HG03571 (cell line): Measurements from ENCODE around the gene RCE1.

Experiments
- ATAC-seq: cut with Tn5 transposase; IDR thresholded peaks from one replicate; pipeline ENCODE4 v1.9.1; 2021; ENCODE audit not compliant: unreplicated experiment

RCE1 gene

GRCh38 chr11:66885469-66885868, 42.2 kb downstream of the RCE1 start:
- no peak for ATAC-seq

DNA sequence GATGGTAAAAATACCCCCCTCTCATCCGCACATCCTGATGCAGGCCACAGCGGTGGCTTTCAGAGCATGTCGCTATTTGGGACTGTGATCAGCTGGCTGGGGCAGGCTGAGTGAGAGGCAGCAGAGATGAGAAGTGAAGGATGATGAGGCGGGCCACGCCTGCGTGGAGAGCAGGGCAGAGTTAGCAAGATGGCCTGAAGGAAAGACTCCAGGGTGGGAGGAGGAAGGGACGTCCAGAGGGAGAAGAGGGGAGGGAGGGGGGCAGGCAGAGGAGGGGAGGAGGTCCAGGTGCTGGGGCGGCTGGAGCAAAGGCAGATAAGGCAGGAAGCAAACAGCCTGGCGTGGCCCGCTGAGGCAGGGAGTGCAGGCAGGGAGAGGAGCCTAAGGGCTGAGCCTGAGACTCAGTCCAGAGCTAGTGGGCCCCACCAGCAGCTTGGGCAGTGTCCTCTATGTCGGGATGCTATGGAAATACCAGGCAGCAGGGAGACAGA, 42.8 kb downstream of the RCE1 start:
- no peak for ATAC-seq

GRCh38 chr11:66886671-66887221, 43.5 kb downstream of the RCE1 start:
- no peak for ATAC-seq

- ATAC-seq, result no peak
Measured at GRCh38 chr11:66887526-66887925, 44.3 kb downstream of the RCE1 start.

DNA sequence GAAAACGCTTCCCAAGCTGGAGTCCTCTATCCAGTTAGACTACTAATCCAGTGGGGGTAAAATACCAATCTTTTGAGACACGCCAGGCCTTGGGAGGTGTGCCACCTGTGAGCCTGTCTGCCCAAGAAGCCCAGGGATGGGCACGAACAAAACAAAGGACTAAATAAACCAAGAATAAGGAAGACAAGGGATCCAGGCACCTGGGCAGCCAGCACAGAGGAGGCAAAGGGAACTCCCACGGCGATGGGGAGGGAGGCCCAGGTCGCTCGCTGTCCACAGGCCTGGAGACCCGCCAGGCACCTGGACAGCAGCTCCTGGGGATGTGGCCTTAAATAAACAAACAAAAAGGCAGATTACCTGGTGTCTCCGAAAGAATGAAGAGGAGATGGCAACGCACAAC, 45.0 kb downstream of the RCE1 start:
- no peak for ATAC-seq

DNA sequence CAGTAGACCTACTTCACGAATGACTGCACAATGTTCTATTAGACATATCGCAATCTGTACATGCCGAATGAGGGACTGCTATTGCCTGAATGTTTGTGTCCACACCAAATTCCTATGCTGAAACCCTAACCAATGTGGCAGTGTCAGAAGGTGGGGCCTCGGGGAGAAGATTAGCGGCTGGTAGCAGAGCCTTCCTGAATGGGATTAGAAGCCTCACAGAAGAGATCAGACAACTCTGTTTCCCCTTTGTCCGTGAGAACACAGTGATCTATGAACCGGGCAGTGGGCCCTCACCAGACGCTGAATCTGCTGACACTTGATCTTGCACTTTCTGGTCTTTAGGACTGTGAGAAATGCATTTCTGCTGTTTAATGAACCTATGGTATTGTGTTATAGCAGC, 46.7 kb downstream of the RCE1 start:
- ATAC-seq, result no peak

DNA sequence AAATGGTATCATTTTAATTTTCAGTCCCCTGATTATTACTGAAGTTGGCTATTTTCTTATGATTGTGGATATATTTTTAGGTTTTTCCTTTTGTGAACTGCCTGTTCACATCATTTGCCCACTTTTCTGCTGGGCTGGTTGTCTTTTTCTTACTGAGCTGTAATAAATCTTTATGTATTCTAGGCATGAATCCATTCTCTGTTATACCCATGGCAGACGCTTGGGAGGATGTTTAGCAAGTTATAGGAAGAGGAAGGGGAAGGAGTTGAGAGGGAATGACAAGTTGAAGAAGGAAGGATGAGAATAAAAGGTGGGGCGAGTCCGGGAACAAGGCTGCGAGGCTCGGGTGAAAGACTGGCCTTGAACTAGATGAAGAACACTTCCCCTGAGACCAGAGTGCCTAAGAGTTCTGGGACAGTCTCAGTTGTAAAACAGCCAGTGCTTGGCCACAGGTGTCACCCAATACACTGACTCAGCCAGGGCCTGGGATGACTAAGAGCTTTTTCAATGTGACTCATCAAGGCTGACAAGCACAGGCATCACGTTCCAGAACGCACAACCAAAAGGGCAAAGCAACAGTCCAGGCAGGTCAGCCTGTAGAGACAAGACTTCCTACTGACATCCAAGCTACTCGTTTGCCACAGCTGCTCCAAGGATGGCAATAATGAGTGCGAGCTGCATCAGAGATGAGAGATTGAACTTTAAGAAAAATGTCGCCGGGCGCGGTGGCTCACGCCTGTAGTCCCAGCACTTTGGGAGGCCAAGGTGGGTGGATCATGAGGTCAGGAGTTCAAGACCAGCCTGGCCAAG, 48.8 kb downstream of the RCE1 start:
- peak; percentile 69 for ATAC-seq

GRCh38 chr11:66892911-66893310, 49.7 kb downstream of the RCE1 start:
- no peak for ATAC-seq

- no peak for ATAC-seq
Measured at GRCh38 chr11:66894141-66894540, 50.9 kb downstream of the RCE1 start.
